ENCODE results near the gene PLPPR1.

- TF ChIP-seq PATZ1 (CRISPR knock-in tag; IDR thresholded peaks at IDR 0.05; ENCODE audit: borderline replicate concordance), result no peak
- no peak for TF ChIP-seq BACH2 (CRISPR knock-in tag; IDR thresholded peaks at IDR 0.05; ENCODE audit: borderline replicate concordance)
- TF ChIP-seq ZFP3 (CRISPR knock-in tag; IDR thresholded peaks at IDR 0.05), result no peak
- no peak for TF ChIP-seq ESRRG (CRISPR knock-in tag; IDR thresholded peaks at IDR 0.05)
- no peak for TF ChIP-seq ARNTL (CRISPR knock-in tag; IDR thresholded peaks at IDR 0.05; ENCODE audit: borderline replicate concordance, low read depth)
- TF ChIP-seq TSHZ2 (CRISPR knock-in tag; IDR thresholded peaks at IDR 0.05), result no peak
- no peak for TF ChIP-seq ZNF565 (CRISPR knock-in tag; conservative IDR thresholded peaks at IDR 0.05; ENCODE audit: low read depth)
- TF ChIP-seq ZNF70 (CRISPR knock-in tag; IDR thresholded peaks at IDR 0.05), result no peak
- TF ChIP-seq RARB (CRISPR knock-in tag; IDR thresholded peaks at IDR 0.05), result no peak
- TF ChIP-seq OSR1 (CRISPR knock-in tag; IDR thresholded peaks at IDR 0.05), result no peak
- no peak for TF ChIP-seq TCF4 (CRISPR knock-in tag; IDR thresholded peaks at IDR 0.05; ENCODE audit: borderline replicate concordance)
Measured at GRCh38 chr9:101264727-101265126, 236.2 kb downstream of the PLPPR1 start.
